ENCODE measurements around the gene PALMD.

The PALMD gene

DNA sequence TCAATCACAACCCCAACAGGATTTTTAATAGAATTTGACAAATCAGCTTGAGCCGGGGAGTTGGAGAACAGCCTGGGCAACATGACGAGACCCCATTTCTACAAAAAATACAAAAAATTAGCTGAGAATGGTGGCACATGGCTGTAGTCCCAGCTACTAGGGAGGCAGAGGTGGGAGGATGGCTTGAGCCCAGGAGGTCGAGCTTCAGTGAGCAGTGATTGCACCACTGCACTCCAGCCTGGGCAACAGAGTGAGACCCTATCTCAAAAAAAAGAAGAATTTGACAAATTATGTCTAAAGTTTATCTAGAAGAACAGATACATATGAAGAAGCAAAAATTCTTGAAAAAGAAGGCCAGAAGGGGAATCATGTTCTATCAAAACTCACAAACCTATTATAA lies 77.3 kb downstream of the PALMD start:
- TF ChIP-seq, protein P1, sequence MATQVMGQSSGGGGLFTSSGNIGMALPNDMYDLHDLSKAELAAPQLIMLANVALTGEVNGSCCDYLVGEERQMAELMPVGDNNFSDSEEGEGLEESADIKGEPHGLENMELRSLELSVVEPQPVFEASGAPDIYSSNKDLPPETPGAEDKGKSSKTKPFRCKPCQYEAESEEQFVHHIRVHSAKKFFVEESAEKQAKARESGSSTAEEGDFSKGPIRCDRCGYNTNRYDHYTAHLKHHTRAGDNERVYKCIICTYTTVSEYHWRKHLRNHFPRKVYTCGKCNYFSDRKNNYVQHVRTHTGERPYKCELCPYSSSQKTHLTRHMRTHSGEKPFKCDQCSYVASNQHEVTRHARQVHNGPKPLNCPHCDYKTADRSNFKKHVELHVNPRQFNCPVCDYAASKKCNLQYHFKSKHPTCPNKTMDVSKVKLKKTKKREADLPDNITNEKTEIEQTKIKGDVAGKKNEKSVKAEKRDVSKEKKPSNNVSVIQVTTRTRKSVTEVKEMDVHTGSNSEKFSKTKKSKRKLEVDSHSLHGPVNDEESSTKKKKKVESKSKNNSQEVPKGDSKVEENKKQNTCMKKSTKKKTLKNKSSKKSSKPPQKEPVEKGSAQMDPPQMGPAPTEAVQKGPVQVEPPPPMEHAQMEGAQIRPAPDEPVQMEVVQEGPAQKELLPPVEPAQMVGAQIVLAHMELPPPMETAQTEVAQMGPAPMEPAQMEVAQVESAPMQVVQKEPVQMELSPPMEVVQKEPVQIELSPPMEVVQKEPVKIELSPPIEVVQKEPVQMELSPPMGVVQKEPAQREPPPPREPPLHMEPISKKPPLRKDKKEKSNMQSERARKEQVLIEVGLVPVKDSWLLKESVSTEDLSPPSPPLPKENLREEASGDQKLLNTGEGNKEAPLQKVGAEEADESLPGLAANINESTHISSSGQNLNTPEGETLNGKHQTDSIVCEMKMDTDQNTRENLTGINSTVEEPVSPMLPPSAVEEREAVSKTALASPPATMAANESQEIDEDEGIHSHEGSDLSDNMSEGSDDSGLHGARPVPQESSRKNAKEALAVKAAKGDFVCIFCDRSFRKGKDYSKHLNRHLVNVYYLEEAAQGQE (IDR thresholded peaks at IDR 0.05; ENCODE audit: low read depth), result no peak
- TF ChIP-seq RAD21 (IDR thresholded peaks at IDR 0.05; ENCODE audit: low read depth), result no peak
- TF ChIP-seq TEAD4 (IDR thresholded peaks at IDR 0.05), result no peak
- TF ChIP-seq FOXM1 (IDR thresholded peaks at IDR 0.05; ENCODE audit: borderline replicate concordance, low read depth), result no peak
- no peak for TF ChIP-seq CREB1 (IDR thresholded peaks at IDR 0.05; ENCODE audit: low read depth)
- TF ChIP-seq YY1 (IDR thresholded peaks at IDR 0.05; ENCODE audit: low read depth), result no peak
- no peak for TF ChIP-seq TAF1 (IDR thresholded peaks at IDR 0.05; ENCODE audit: low read depth)
- TF ChIP-seq CEBPB (IDR thresholded peaks at IDR 0.05), result no peak
- TF ChIP-seq, protein P2, sequence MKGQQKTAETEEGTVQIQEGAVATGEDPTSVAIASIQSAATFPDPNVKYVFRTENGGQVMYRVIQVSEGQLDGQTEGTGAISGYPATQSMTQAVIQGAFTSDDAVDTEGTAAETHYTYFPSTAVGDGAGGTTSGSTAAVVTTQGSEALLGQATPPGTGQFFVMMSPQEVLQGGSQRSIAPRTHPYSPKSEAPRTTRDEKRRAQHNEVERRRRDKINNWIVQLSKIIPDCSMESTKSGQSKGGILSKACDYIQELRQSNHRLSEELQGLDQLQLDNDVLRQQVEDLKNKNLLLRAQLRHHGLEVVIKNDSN (IDR thresholded peaks at IDR 0.05), result no peak
- TF ChIP-seq EP300 (IDR thresholded peaks at IDR 0.05; ENCODE audit: borderline replicate concordance), result no peak
- TF ChIP-seq NFIC (IDR thresholded peaks at IDR 0.05), result no peak
- no peak for TF ChIP-seq ZBTB7A (IDR thresholded peaks at IDR 0.05; ENCODE audit: low read depth)
- no peak for TF ChIP-seq TCF12 (IDR thresholded peaks at IDR 0.05; ENCODE audit: low read depth)
- TF ChIP-seq, protein P3, sequence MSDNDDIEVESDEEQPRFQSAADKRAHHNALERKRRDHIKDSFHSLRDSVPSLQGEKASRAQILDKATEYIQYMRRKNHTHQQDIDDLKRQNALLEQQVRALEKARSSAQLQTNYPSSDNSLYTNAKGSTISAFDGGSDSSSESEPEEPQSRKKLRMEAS (IDR thresholded peaks at IDR 0.05), result no peak
- TF ChIP-seq EGR1 (IDR thresholded peaks at IDR 0.05), result no peak

DNA sequence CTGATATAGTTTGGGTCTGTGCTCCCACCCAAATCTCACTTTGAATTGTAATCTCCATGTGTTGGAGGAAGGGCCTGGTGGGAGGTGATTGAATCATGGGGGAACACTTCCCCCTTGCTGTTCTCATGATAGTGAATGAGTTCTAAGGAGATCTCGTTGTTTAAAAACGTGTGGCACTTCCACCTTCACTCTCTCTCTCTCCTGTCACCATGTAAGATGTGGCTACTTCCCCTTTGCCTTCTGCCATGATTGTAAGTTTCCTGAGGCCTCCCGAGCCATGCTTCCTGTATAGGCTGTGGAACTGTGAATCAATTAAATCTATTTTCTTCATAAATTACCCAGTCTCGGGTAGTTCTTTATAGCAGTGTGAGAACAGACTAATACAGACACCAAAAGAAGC lies 80.1 kb downstream of the PALMD start:
- TF ChIP-seq CEBPB (IDR thresholded peaks at IDR 0.05), result no peak
- TF ChIP-seq, protein P1 (IDR thresholded peaks at IDR 0.05; ENCODE audit: low read depth), result no peak
- no peak for TF ChIP-seq EGR1 (IDR thresholded peaks at IDR 0.05)
- no peak for TF ChIP-seq TEAD4 (IDR thresholded peaks at IDR 0.05)
- no peak for TF ChIP-seq CREB1 (IDR thresholded peaks at IDR 0.05; ENCODE audit: low read depth)
- no peak for TF ChIP-seq NFIC (IDR thresholded peaks at IDR 0.05)
- no peak for TF ChIP-seq TCF12 (IDR thresholded peaks at IDR 0.05; ENCODE audit: low read depth)
- TF ChIP-seq, protein P2 (IDR thresholded peaks at IDR 0.05), result no peak
- no peak for TF ChIP-seq EP300 (IDR thresholded peaks at IDR 0.05; ENCODE audit: borderline replicate concordance)
- TF ChIP-seq ZBTB7A (IDR thresholded peaks at IDR 0.05; ENCODE audit: low read depth), result no peak

DNA sequence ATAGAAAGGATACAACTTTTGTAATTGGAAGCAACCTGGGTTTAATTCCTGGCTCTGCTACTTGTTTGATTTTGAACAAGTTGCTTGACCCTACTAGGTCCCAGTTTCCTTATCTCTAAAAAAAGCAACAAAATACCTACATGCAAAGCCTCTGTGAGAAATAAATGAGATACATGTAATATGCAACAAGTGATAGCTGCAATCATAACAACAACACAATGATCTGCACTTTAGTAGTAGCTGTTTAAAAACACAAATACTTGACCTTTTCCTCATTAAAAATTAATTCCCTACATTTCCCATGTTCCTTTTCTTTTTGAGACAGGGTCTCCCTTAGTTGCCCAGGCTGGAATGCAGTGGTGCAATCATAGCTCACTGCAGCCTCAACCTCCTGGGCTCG lies 80.5 kb downstream of the PALMD start:
- no peak for TF ChIP-seq YY1 (IDR thresholded peaks at IDR 0.05; ENCODE audit: low read depth)
- TF ChIP-seq EP300 (IDR thresholded peaks at IDR 0.05; ENCODE audit: borderline replicate concordance), result no peak
- TF ChIP-seq NFIC (IDR thresholded peaks at IDR 0.05), result no peak
- TF ChIP-seq RAD21 (IDR thresholded peaks at IDR 0.05; ENCODE audit: low read depth), result no peak
- TF ChIP-seq FOXM1 (IDR thresholded peaks at IDR 0.05; ENCODE audit: borderline replicate concordance, low read depth), result no peak
- no peak for TF ChIP-seq CEBPB (IDR thresholded peaks at IDR 0.05)
- TF ChIP-seq, protein P1 (IDR thresholded peaks at IDR 0.05; ENCODE audit: low read depth), result no peak
- TF ChIP-seq, protein P2 (IDR thresholded peaks at IDR 0.05), result no peak
- TF ChIP-seq, protein P3 (IDR thresholded peaks at IDR 0.05), result no peak

DNA sequence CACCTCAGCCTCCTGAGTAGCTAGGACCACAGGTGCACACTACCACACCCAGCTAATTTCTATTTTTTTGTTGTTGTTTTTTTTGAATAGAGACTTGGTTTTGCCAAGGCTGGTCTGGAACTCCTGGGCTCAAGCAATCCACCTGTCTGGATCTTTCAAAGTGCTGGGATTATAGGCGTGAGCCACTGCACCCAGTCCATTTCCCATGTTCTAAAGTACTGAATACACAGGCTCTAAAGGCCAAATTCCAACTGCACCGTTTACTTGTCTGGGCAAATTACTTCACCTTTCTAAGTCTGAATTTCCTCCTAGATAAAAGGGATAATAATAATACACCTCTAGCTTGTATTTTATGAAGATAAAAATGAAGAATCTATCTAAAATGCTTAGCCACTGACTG lies 80.9 kb downstream of the PALMD start:
- no peak for TF ChIP-seq EP300 (IDR thresholded peaks at IDR 0.05; ENCODE audit: borderline replicate concordance)
- no peak for TF ChIP-seq RAD21 (IDR thresholded peaks at IDR 0.05; ENCODE audit: low read depth)
- no peak for TF ChIP-seq CREB1 (IDR thresholded peaks at IDR 0.05; ENCODE audit: low read depth)
- TF ChIP-seq TAF1 (IDR thresholded peaks at IDR 0.05; ENCODE audit: low read depth), result no peak
- no peak for TF ChIP-seq NFIC (IDR thresholded peaks at IDR 0.05)
